RWPE1 (cell line): Measurements from ENCODE around the gene FAM20C.

Experiments used
- CTCF ChIA-PET: fragments of 350-600 bp; sonication (Branson Sonifier 250); formaldehyde crosslinking; extraction: SDS; loops from one replicate; lab custom pipeline; 2021; lab: Yijun Ruan, JAX
- POLR2A ChIA-PET: fragments of 400-600 bp; formaldehyde crosslinking; extraction: SDS; loops from one replicate; lab custom pipeline; 2020; ENCODE audit warnings: antibody characterized with exemption; ENCODE audit not compliant: low non-redundant PET; lab: Yijun Ruan, JAX
- DNase-seq: peaks from one replicate; pipeline ENCODE4 v3.0.0; 2012; ENCODE audit warnings: low spot score
- H3K27ac ChIP-seq: fragments of 450-650 bp; 2 replicates; pipeline ENCODE4 v1.5.1; 2017
- TF ChIP-seq, protein P1 (sequence below): fragments of 450-650 bp; conservative IDR thresholded peaks from 2 replicates; pipeline ENCODE4 v1.5.1; 2017; ENCODE audit warnings: low read depth, mild to moderate bottlenecking

FAM20C gene

DNA sequence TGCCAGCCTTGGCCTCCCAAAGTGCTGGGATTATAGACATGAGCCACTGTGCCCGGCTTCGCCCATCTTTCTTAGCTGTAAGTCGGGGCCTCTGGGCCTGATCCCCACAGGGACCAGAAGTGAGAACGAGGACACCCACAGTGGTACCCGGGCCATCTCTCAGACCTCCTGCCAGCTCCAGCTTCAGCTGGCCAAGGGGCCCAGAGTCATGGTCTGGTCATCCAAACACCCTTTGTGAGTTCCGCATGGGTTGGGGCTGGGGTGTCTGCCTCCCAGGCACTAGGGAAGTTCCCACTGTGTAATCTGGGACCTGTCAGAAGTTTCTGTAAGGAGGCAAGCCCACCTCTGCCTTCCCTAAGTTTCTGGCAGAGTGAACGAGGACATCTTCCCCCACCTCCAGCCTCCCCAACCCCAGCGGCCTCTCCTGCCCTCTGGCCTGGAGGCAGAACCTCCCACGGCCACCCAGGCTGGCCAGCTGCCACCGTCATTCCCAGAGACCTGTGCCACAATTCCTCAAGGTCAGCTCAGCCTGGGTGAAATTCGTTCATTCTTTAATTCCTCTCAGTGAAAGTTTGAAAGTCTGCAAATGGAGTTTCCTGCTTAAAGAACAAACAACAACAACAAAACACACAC, 78.1 kb downstream of the FAM20C start:
- POLR2A ChIA-PET: interaction anchor here (0.5 kb wide), 1 partner anchor 89 kb away, joined by 4 read pairs; no protein-coding TSS in a partner anchor
- no peak for DNase-seq
- CTCF ChIA-PET: no interaction called here
- H3K27ac ChIP-seq: no peak overlapping the region
- TF ChIP-seq, protein P1, sequence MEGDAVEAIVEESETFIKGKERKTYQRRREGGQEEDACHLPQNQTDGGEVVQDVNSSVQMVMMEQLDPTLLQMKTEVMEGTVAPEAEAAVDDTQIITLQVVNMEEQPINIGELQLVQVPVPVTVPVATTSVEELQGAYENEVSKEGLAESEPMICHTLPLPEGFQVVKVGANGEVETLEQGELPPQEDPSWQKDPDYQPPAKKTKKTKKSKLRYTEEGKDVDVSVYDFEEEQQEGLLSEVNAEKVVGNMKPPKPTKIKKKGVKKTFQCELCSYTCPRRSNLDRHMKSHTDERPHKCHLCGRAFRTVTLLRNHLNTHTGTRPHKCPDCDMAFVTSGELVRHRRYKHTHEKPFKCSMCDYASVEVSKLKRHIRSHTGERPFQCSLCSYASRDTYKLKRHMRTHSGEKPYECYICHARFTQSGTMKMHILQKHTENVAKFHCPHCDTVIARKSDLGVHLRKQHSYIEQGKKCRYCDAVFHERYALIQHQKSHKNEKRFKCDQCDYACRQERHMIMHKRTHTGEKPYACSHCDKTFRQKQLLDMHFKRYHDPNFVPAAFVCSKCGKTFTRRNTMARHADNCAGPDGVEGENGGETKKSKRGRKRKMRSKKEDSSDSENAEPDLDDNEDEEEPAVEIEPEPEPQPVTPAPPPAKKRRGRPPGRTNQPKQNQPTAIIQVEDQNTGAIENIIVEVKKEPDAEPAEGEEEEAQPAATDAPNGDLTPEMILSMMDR: no peak

DNA sequence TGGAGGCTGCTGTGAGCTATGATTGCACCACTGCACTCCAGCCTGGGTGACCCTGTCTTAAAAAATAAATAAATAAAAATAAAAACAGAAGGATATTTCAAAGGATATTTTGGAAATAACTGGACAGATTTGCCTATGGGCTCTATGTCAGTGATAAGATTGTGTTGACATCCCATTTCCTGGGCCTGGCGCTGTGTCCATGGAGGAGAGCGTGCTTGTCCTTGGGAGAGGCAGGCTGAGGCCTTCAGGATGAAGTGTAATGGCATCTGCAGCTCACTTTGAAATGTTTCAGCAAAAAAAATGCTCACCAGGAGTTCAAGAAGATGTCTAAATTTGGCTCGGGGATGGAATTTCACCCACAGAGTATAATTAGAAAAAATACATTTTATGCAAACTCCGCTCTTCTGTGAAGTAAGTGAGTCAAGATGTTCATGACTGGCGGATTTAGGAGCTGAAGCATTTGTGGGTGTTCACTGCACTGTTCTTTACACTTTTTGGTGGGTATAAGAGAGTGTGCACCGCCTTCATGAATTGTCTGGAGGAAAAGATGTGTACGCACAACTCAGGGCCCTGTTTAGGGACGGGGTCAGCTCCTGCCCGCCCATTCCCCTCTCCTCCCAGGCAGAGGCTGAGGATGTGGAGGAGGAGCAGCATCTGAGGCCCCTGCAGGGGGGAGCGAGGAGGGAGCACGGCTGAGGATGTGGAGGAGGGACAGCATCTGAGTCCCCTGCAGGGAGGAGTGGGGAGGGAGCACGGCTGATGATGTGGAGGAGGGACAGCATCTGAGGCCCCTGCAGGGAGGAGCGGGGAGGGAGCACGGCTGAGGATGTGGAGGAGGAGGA, 79.1 kb downstream of the FAM20C start:
- ChIA-PET CTCF (interaction anchor here (0.6 to 0.7 kb wide), 2 partner anchors 36 to 220 kb away, joined by 3 read pairs; no protein-coding TSS in a partner anchor), POLR2A (no interaction called here)
- DNase-seq: no peak
- no peak overlapping the region for H3K27ac ChIP-seq
- TF ChIP-seq, protein P1: no peak

DNA sequence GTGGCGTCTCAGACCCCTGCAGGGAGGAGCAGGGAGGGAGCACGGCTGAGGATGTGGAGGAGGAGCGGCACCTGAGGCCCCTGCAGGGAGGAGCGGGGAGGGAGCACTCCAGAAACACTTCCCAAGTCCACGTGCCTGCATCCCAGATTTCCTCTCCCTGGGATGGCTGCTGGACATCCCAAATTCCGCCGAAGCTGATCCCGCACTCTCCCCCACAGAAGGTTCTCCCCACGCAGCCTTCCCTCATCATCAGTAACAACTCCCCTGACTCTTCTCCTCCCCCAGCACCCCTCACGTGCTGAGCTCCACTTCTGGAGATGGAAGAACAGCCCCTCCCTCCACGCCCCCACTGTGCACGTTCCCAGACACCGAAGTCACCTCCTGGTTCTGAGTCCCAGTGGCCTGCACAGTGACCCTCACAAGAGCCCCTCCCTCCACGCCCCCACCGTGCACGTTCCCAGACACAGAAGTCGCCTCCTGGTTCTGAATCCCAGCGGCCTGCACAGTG, 79.8 kb downstream of the FAM20C start:
- ChIA-PET CTCF (no interaction called here), POLR2A (no interaction called here)
- no peak overlapping the region for H3K27ac ChIP-seq
- TF ChIP-seq, protein P1: no peak
- DNase-seq: no peak

DNA sequence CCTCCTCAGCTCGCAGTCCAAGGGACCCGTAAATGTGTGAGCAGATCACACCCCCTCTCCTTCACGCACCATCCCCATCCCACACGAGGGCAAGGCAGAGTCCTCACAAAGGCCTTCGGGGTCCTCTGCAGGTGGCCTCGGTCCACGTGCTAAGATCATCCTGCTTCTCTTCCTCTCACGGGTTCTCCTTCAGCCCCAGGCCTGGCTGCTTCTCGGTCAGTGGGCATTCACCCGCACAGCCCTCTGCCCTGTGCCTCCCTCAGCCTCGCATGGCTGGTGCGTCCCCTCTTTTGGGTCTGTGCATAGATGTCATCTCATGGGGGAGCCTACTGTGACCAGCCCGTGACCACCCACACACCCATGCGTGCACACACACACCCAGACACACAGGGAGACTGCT, 80.3 kb downstream of the FAM20C start:
- no peak overlapping the region for H3K27ac ChIP-seq
- no peak for DNase-seq
- ChIA-PET POLR2A (no interaction called here), CTCF (no interaction called here)
- TF ChIP-seq, protein P1: no peak

DNA sequence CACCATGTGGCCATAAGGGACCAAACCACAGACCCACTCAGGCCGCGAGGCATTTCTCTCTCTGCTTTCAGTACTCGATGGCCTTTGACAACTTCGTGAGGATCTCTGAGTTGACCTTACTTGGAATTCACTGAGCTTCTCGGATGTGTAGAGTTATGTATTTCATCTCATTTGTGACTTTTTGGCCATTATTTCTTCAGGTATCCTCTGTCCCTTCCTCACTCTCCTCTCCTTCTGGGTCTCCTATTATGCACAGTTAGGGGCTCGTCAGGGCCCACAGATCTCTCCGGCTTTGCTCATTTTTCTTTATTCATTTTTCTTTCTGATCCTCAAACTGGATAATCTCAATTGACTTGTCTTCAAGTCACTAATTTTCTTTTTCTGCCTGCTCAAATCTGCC, 81.0 kb downstream of the FAM20C start:
- ChIA-PET POLR2A (no interaction called here), CTCF (no interaction called here)
- TF ChIP-seq, protein P1: no peak

DNA sequence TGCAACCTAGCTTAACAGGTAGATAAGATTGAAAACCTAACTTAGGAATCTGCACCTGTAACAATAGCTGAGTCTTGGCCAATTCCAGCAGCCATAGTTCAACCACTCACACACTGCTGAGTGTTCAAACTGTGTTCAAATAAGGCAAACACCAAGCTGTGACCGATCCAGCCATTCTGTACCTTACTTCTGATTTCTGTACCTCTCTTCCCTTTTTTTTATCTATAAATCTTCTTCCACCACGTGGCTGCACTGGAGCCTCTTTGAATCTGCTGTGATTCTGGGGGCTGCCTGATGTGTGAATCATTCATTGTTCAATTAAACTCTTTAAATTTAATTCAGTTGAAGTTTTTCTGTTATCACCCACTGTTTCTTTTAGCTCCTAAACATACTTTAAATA, 81.9 kb downstream of the FAM20C start:
- no peak overlapping the region for H3K27ac ChIP-seq
- no peak for DNase-seq
- POLR2A ChIA-PET: no interaction called here
- TF ChIP-seq, protein P1: no peak
- CTCF ChIA-PET: no interaction called here

More for the DNA sequence above, 81.0 kb downstream of the FAM20C start:
- no peak for DNase-seq
- H3K27ac ChIP-seq: no peak overlapping the region
